Hematopoietic multipotent progenitor cell treated with erythropoietin and hydrocortisone succinate and interleukin-3 and kit ligand, for 15 days (in vitro differentiated cells): ENCODE results near the gene ZNF366.

ENCODE experiments used
- DNase-seq: peaks from one replicate; pipeline ENCODE4 v3.0.0-alpha.2; 2015; ENCODE audit warnings: low spot score

Gene ZNF366

DNA sequence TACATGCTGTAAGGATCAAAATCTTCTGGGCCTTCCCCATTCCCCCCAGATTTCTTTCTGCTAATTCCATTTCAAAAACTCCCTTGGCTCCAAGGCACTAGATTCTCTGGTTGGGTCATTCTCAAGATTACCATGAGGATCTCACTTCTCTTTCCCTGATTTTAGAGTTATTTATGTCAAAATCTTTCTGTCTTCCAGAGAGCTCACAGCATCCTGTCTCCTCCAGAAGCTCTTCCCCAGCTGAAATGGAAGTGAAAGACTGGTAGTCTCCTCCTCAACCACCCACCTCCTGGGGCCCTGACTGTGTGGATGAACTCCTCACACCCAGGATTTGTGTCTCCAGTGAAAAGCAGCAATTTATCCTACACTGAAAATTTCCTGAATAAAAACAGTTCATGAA, 11.9 kb upstream of the ZNF366 start:
- no peak for DNase-seq

- no peak for DNase-seq
Observed at GRCh38 chr5:72518001-72518683, 10.9 kb upstream of the ZNF366 start.

- DNase-seq: no peak
Observed at GRCh38 chr5:72516916-72517315, 9.7 kb upstream of the ZNF366 start.

- DNase-seq: no peak
Observed at GRCh38 chr5:72515211-72515610, 8.0 kb upstream of the ZNF366 start.

GRCh38 chr5:72512593-72512860, 5.3 kb upstream of the ZNF366 start:
- DNase-seq: no peak

- no peak for DNase-seq
Observed at GRCh38 chr5:72511774-72512592, 4.8 kb upstream of the ZNF366 start.

- DNase-seq: no peak
Observed at GRCh38 chr5:72511366-72511765, 4.2 kb upstream of the ZNF366 start.

- no peak for DNase-seq
Observed at GRCh38 chr5:72510610-72511181, 3.5 kb upstream of the ZNF366 start.

DNA sequence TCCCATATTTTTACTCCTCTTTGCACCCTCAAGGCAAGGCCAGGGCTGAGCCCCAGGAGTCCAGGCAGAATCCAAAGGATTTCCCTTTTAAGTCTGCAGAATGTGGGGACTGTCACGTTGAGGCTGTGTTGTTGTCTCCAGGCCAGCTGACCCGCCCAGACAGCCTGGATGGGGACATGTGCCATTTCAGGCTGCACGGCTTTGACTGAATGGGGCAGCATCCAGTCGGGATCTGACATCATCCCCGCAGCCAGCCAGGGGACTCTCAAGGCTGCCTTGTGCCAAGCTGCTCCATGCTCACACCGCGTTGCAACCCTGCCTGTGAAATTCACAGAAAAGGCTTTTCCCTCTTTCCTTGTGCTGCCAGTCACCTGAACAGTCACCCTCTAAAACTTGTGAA, 2.2 kb upstream of the ZNF366 start:
- no peak for DNase-seq

DNA sequence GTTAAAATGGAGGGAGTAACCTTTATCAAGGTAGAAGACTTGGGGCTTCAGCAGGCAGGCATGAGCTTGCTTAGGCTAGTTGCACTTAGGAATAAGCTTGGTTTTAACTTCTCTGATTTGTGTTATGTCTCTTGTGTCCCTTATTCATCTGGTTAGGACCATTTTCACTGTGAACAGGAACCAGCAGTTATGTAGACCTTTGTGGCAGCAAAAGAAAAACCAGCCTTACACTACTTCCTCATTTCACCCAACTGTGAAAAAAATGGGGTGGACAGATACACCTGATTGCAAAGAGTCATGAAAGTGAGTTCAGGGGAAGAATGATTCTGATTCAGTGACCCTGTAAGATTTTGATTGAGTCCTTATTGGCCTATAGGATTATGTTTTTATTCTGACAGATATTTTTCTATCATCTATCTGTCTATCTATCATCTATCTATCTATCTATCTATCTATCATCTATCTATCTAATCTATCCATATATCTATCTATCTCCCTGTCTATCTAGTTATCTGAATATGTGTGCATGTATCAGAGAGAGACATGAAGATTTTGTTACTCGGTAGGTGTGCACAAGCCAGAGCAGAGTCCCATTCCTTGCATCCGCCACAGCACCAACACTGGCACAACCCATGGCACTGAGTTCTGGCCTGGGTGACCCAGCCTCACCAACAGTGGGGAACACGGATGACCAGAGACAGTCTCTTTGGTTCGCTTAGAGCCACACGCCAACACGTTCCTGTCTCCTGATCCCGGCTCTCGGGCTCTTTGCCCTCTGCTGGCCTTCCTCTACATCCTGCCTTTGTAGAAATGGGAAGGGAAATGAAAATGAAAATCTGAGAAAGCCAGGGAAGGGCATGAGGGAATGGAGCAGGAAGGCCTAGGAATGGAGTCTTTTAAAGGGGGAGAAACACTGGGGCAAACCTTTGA, 1.3 kb upstream of the ZNF366 start:
- DNase-seq: no peak

DNA sequence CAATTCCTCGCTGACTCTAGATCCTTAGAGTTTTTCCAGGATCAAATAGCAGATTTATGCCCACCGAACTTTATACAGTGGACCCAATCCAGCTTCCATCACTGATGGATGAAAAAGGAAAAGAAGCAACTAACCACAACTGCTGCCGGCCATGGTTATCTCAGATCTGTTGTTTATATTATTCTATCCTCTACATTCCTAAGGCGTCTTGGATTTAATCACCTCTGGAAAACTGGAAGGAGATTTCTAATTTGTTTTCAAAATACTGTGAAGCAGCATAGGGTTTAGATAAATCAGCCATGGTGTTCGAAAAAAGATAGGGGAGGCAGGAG, 663 bp upstream of the ZNF366 start:
- DNase-seq: no peak

- DNase-seq: no peak
Observed at GRCh38 chr5:72506158-72506549, 1.1 kb downstream of the ZNF366 start.

GRCh38 chr5:72505539-72506157, 1.6 kb downstream of the ZNF366 start:
- no peak for DNase-seq

GRCh38 chr5:72505016-72505415, 2.2 kb downstream of the ZNF366 start:
- no peak for DNase-seq

- no peak for DNase-seq
Observed at GRCh38 chr5:72503888-72504491, 3.2 kb downstream of the ZNF366 start.

- no peak for DNase-seq
Observed at GRCh38 chr5:72501488-72501887, 5.7 kb downstream of the ZNF366 start.

- no peak for DNase-seq
Observed at GRCh38 chr5:72499730-72500129, 7.5 kb downstream of the ZNF366 start.

- no peak for DNase-seq
Observed at GRCh38 chr5:72499090-72499489, 8.1 kb downstream of the ZNF366 start.

GRCh38 chr5:72498284-72498683, 8.9 kb downstream of the ZNF366 start:
- DNase-seq: no peak

- DNase-seq: no peak
Observed at GRCh38 chr5:72497823-72498222, 9.4 kb downstream of the ZNF366 start.

DNA sequence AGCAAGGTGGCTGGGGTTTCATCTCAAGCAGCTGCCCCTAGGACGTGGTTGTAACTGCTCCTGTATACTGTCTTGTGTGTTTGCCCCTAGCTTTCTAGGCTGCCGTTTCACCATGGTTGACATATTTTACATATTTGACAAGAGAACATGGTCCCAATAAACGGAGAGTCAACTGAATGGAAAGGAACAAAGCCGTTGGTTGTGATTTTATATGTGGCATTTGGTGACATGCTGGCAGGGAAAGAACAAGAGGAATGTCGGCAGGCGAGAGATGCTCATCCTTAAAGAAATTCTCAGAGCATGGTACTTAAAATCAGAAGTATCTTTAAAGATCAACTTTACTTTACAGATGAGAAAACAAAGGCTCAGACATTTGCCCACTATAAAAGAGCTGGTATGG, 11.8 kb downstream of the ZNF366 start:
- no peak for DNase-seq

GRCh38 chr5:72494623-72495124, 12.5 kb downstream of the ZNF366 start:
- no peak for DNase-seq
